ENCODE measurements around the gene LRIT3.
"Not testable (repeated sequence)": the region's sequence is repeated elsewhere in the genome, so short reads cannot be mapped to it uniquely, and the experiment has no call there.

The LRIT3 gene

DNA sequence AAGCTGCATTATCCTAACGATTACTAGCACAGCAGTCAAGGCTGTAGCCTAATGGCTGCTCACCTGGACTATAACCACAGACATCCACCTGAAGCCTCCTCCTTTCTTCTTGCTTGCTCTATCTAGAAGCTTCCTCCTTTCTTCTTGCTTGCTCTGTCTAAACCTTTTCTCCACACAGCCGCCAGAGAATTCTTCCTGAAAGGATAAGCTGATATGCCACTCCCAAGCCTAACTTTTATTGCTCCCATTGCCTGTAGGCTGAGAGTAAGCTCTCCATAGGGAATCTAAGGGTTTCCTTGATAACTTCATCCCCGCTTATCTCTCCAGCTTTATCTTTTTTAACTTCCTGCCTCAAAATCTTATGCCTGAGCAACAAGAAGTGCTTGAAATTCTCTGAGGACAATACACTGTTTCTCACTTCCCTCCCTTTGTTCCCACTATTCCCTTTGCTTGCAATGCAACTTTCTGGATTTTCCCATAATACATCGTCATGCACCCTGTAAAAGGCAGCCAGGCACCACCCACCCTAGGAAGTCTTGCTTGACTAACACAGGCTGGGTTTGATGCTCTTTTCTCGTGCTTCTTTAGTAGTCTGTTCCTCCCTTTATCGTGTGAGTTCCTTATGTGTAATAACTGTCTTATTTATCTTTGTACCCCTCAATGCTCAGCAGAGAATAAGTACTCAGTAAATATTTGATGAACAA, 1.4 kb upstream of the LRIT3 start:
- DNase-seq (ENCODE audit: low read depth): no peak
- TF ChIP-seq, protein P1, sequence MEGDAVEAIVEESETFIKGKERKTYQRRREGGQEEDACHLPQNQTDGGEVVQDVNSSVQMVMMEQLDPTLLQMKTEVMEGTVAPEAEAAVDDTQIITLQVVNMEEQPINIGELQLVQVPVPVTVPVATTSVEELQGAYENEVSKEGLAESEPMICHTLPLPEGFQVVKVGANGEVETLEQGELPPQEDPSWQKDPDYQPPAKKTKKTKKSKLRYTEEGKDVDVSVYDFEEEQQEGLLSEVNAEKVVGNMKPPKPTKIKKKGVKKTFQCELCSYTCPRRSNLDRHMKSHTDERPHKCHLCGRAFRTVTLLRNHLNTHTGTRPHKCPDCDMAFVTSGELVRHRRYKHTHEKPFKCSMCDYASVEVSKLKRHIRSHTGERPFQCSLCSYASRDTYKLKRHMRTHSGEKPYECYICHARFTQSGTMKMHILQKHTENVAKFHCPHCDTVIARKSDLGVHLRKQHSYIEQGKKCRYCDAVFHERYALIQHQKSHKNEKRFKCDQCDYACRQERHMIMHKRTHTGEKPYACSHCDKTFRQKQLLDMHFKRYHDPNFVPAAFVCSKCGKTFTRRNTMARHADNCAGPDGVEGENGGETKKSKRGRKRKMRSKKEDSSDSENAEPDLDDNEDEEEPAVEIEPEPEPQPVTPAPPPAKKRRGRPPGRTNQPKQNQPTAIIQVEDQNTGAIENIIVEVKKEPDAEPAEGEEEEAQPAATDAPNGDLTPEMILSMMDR (IDR thresholded peaks at IDR 0.05; ENCODE audit: control insufficient read depth, insufficient read depth, low read depth, low read length, missing control alignments): no peak
- no peak overlapping the region for H3K4me3 ChIP-seq (ENCODE audit: control insufficient read depth, low read depth, low read length)

DNA sequence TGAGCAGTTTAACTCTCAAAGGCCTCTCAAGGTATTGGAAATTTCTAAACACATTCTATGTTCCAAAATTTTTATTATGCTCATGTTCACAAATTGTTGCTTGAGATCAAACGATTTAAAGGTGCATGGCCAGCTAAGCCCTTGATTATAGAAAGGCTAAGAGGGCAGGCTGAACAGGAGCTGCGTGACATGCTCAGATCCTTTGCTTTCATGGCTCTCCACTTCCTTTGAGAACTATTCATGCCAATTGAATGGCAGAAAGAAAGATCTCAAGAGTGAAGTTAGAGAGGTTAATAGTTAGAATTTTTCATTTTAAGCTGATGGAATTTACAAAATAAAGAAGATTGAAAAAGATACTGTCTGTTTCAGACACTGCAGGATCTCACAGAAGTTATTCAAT, 594 bp downstream of the LRIT3 start:
- no peak for DNase-seq (ENCODE audit: low read depth)
- no peak overlapping the region for H3K4me3 ChIP-seq (ENCODE audit: control insufficient read depth, low read depth, low read length)
- TF ChIP-seq, protein P1 (IDR thresholded peaks at IDR 0.05; ENCODE audit: control insufficient read depth, insufficient read depth, low read depth, low read length, missing control alignments): no peak

DNA sequence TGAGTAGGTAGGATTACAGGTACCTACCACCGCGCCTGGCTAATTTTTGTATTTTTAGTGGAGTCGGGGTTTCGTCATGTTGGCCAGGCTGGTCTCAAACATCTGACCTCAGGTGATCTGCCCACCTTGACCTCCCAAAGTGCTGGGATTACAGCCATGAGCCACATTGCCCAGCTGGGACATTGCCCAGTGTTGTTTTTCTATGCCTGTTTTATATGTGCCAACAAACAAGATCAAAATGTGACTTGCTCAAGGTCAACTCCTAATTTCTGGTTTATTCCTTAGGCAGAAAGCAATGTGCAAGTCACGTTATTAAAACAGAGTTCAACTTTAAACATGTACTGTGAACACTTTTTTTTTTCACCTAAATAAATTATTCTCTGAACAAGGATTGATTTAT, 2.7 kb downstream of the LRIT3 start:
- no peak overlapping the region for H3K4me3 ChIP-seq (ENCODE audit: control insufficient read depth, low read depth, low read length)
- DNase-seq (ENCODE audit: low read depth): no peak
- TF ChIP-seq, protein P1 (IDR thresholded peaks at IDR 0.05; ENCODE audit: control insufficient read depth, insufficient read depth, low read depth, low read length, missing control alignments): no peak

DNA sequence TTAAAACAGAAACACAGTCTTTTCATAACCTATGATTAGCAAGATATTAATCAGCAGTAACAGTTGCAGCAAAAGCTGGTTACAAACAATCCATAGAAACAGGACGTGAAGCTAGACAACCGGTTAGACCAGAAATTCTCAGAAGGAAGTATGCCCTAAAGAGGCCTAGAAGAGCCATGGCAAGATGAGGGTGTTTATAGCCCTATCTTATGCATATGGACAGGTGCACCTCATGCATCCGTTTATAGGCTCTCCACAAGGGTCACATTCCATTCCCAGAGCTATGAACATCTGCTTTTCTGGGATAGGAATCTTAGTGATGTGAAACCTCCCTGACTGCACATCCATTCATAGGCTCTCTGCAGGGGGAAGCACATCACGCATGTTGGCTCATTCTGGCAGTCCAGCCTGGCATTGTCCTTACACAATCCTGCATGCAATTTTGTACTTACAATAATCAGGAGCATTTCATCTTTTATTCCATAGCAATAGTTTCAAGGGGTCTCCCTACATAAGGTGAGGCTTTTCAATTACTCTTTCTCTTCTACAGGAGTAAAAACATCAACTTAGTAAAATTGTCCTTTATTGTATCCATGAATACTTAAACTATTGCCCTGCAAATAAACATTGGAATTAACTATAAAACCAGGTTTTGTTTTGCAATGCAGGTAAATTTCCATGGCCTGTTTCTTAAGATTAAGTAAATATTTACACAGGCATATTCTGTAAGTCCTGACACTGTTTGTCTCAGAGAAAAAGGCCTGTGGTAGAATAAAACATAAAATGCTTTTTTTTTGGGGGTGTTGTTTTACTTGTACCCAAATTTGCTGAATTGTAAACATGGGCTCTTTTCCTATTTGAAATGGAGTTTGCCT, 11.8 kb downstream of the LRIT3 start:
- DNase-seq (ENCODE audit: low read depth); H3K4me3 ChIP-seq (ENCODE audit: control insufficient read depth, low read depth, low read length): not testable (repeated sequence)

DNA sequence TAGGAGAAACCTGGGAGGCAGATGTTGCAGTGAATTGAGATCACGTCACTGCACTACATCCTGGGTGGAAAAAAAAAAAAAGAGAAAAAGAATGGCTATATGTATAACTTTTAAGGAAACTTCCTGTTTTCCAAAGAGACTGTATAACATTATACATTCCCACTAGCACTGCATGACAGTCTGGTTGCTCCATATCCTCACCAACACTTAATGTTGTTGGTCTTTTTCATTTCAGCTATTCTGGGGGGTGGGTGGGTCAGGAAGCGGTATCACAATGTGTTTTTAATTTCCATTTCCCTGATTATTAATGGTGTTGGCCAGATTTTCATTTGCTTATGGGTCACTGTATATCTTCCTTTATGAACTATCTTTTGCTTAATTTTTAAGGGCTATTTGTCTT, 13.4 kb downstream of the LRIT3 start:
- no peak overlapping the region for H3K4me3 ChIP-seq (ENCODE audit: control insufficient read depth, low read depth, low read length)
- no peak for DNase-seq (ENCODE audit: low read depth)
- TF ChIP-seq, protein P1 (IDR thresholded peaks at IDR 0.05; ENCODE audit: control insufficient read depth, insufficient read depth, low read depth, low read length, missing control alignments): no peak

DNA sequence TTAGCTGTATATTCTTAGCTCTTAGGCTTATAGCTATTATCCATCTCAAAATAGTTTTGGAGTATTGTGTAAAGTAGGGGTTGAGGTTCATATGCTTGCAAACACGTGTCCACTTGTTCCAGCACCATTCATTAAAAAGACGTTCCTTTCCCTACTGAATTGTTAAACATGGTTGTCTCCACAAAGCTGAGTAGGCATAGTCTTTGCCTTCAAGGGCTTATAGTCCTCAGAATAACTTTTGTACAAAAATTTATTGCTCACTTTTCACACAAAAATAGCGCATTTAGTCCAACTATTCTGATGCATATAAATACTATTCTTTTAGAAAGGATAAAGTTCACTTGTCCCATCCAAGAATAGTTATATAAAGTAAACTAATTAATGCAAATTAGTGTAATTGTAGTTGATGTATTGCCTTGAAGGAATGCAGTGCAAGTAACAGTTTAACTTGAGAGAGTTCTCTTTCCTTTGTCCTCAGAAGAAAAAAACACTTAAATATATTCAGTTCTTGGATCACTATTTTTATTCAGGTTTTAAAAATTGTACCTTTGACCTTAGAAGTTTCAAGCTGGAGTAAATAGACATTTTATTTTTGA, 14.1 kb downstream of the LRIT3 start:
- TF ChIP-seq, protein P1 (IDR thresholded peaks at IDR 0.05; ENCODE audit: control insufficient read depth, insufficient read depth, low read depth, low read length, missing control alignments): no peak
- H3K4me3 ChIP-seq (ENCODE audit: control insufficient read depth, low read depth, low read length): no peak overlapping the region

DNA sequence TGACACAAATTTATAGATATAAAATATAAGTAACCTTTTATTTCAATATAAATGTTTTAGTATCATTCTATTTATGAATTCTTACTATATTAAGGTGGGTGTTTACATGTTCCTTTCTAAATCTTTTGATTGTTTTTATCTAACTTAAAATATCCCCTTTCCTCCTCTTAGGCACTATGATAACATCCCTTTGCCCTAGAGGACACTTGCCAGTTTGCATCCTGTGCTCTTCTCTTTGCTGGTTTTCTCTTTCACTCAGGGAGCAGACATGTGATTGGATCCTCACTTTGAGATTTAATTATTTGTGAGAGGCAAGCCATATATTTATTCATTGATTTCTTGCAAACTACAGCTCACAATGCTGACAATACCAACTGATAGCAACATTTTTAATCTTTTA, 16.2 kb downstream of the LRIT3 start:
- DNase-seq (ENCODE audit: low read depth): no peak
- no peak overlapping the region for H3K4me3 ChIP-seq (ENCODE audit: control insufficient read depth, low read depth, low read length)
- TF ChIP-seq, protein P1 (IDR thresholded peaks at IDR 0.05; ENCODE audit: control insufficient read depth, insufficient read depth, low read depth, low read length, missing control alignments): no peak

More for the DNA sequence above, 14.1 kb downstream of the LRIT3 start:
- DNase-seq (ENCODE audit: low read depth): no peak
